HG03439 (cell line): Measurements from ENCODE around the gene TCF3.
"Not testable (repeated sequence)": the region's sequence is repeated elsewhere in the genome, so short reads cannot be mapped to it uniquely, and the experiment has no call there.

Source experiments
- ATAC-seq: cut with Tn5 transposase; IDR thresholded peaks from one replicate; pipeline ENCODE4 v1.9.1; 2021; ENCODE audit warnings: mild to moderate bottlenecking, moderate library complexity; ENCODE audit not compliant: unreplicated experiment

The TCF3 gene

GRCh38 chr19:1672769-1673644 is 20.6 kb upstream of the TCF3 start:
- ATAC-seq, result no peak

DNA sequence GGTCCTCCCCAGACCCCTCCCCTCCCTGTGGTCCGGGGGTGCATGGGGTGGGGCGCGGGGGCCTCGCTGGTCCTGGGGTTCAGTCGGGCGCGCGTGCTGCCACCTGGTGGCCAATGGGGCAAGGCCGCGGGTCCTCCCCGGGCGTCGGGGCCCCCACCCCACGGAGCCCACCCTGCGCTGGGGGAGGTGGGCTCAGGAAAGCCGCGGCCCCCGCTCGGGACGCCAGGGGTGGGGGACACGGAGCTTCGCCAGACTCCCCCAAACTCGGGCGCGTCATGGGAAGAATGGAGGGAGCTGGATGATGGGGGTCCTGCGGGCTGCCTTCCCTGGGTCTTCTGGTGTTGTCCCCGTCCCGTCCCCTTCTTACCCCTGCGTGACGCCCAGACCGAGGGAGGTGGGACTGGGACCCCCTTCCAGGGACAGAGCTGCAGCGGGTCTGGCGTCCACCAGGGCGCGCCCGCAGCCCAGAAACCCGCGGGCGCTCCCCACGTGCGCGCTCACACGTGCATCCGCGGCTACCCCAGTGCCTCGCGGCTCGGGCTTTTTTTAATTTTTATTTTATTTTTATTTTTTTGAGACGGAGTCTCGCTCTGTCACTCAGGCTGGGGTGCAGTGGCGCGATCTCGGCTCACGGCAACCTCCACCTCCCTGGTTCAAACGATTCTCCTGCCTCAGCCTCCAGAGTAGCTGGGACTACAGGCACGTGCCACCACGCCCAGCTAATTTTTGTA is 19.8 kb upstream of the TCF3 start:
- ATAC-seq, result no peak

DNA sequence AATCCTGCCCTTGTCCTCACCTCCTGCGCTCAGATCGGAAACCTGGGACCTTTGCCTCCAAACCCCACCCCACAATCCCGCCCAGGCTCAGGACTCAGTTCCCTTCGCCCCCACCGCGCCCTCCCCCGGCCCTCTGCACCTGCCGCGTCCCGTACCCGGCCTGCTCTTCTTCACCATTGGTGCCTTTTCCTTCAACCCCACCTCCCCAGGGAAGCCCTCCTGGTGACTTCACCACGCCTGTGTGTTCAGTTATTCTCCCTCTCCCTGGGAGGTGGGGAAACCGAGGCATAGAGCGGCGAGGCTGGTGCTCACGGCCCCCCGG is 19.3 kb upstream of the TCF3 start:
- no peak for ATAC-seq

GRCh38 chr19:1670747-1671146 is 18.3 kb upstream of the TCF3 start:
- not testable (repeated sequence) for ATAC-seq

DNA sequence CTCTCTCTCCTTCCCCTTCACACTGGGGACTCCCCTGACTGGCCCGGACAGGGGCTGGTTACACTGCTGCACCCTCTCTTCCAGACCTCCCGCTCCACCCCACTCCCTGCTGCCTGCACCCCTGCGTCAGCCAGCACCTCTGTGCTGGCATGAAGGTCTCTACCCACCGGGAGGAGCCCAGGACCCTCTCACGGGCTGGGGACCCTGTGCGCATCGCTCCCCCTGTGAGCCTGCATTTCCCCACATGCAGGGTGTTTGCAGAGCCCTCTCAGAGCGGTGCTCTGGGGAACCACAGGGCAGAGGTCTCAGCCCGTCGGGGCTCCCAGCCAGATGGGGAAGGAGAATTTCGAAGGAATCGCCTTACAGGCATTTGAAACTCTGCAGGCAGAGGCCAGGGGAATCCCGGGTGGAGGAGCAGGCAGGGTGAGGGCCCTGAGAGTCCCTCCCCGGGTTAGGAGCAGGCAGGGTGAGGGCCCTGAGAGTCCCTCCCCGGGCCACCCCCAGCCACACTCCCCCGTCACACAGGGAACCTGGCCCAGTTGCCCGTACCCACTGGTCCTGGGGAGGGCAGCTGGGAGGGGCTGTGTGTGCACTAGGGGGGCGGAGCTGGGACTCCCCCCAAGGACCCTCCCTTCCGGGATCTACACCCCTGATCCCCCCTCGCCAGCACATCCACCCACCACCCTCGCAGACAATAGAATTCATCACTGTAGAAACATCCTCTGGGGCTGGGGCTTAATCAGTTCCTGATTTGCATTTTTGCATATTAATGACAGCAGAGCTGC is 16.3 kb upstream of the TCF3 start:
- ATAC-seq, result no peak

DNA sequence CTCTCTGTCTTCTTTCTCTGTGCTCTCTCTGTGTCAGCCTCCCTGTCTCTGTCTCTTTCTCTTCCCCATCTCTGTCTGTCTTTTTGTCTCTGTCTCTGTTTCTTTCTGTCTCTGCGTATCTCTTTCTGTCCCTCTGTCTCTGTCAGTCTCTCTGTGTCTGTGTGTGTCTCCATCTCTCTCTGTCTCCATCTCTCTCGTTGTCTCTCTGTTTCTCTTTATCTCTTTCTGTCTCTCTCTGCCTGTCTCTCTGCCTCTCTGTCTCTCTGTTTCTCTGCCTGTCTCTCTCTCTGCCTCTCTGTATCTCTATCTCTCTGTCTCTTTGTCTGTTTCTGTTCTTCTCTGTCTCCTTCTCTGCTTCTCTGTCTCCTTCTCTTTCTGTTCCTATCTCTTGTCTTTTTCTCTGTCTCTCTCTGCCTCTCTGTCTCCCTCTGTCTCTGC is 15.7 kb upstream of the TCF3 start:
- no peak for ATAC-seq

- no peak for ATAC-seq
Measured at GRCh38 chr19:1665565-1666047, 13.2 kb upstream of the TCF3 start.

DNA sequence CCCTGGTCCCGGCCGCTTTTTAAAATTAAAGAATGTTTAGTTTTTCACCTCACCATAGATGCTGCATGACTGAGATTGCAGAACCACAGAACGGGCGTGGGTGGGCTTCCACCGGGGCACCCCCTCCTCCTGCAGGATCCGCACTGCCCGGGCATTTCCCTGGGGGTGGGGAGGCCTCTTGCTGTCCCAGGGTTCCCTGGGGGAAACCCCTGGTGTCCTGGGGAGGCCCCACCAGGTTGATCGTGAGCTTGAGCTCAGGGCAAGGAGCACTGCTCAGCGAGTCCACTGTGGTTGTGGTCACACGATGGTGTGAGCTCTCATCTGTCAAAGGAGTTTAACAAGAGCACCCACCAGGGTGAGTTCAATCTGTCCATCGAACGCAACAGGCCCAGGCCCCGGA is 11.4 kb upstream of the TCF3 start:
- ATAC-seq, result no peak

- not testable (repeated sequence) for ATAC-seq
Measured at GRCh38 chr19:1663227-1663626, 10.8 kb upstream of the TCF3 start.

- ATAC-seq, result no peak
Measured at GRCh38 chr19:1661995-1662394, 9.6 kb upstream of the TCF3 start.

- ATAC-seq, result no peak
Measured at GRCh38 chr19:1659084-1659427, 6.6 kb upstream of the TCF3 start.

- ATAC-seq, result no peak
Measured at GRCh38 chr19:1658150-1659083, 6.0 kb upstream of the TCF3 start.

DNA sequence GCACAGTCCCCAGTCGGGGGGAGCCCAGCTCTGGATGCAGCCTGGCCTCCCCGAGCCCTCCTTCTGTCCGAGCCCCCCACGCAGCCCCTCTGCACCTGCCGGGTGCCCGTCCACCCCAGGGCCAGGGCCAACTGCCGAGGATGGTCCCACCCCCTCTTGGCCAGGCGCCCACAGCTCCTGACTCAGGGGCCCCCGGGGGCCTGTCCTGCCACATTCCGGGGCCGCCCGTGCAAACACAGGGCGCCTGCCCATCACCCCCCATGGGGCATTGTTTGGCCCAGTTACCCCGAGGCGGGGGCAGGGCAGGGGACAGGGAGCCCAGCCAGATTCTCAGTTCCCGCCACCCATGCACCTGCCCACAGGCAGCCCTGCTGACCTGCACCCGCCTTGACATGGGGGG is 5.3 kb upstream of the TCF3 start:
- no peak for ATAC-seq

GRCh38 chr19:1656988-1657536 is 4.6 kb upstream of the TCF3 start:
- ATAC-seq, result no peak

GRCh38 chr19:1655987-1656608 is 3.7 kb upstream of the TCF3 start:
- no peak for ATAC-seq

- ATAC-seq, result no peak
Measured at GRCh38 chr19:1655131-1655981, 2.9 kb upstream of the TCF3 start.

DNA sequence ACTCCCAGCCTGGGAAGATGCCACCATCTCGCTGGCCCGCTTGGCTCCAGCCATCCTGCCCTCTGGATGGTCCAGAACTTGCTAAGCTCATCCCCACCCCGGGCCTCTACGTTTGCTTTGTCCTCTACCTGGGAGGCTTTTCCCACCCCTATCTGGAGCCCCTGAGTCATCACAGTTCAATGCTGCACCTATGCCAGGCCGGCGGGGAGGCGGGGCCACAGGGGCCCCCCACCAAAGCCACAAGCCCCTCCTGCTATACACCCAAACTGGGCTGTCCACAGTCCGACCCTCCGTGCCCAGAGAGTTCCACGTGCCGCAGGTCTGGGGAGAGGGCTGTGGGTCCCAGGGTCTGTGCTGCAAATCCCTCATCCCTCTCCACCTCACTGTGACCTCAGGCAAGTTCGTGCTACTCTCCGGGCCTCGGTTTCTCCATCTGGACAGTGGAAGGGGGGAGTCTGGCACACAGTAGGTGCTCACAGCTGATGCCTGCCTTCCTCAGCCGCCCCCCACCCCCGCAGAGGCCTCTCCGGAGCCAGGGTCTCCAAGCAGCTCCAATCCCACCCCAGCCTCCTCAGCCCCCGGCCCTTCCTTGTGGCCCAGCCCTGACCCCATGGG is 1.9 kb upstream of the TCF3 start:
- ATAC-seq, result no peak

DNA sequence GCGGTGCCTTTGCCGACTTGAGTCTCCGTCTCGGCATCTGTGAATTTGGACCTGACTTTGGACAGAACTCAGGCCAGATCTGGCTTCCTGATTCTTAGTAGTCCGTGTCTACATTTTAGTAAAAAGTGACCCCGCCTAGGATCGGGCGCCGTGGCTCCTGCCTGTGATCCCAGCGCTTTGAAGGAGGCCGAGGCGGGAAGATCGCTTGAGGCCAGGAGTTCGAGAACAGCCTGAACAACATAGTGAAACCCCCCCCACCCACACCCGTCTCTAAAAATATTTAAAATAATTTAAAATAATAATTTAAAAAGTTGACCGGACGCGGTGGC is 849 bp upstream of the TCF3 start:
- ATAC-seq, result no peak
